IPS-20b (cell line): ENCODE results near the gene EVPLL.
"Not testable (repeated sequence)": the region's sequence is repeated elsewhere in the genome, so short reads cannot be mapped to it uniquely, and the experiment has no call there.

Experiments used
- H3K27ac ChIP-seq: one replicate; pipeline ENCODE4 v1.5.1; 2013; ENCODE audit warnings: low read length
- H3K27me3 ChIP-seq: 2 replicates; pipeline ENCODE4 v1.6.1; 2013; ENCODE audit warnings: mild to moderate bottlenecking, low read length, inconsistent platforms; ENCODE audit not compliant: insufficient read depth
- H3K36me3 ChIP-seq: 2 replicates; pipeline ENCODE4 v1.6.1; 2013; ENCODE audit warnings: low read depth, mild to moderate bottlenecking, inconsistent platforms, low read length, moderate library complexity; ENCODE audit not compliant: insufficient read depth
- H3K4me1 ChIP-seq: 2 replicates; pipeline ENCODE4 v1.6.1; 2013; ENCODE audit warnings: mild to moderate bottlenecking, control low read depth, inconsistent platforms, low read length, moderate library complexity; ENCODE audit not compliant: insufficient read depth
- H3K4me3 ChIP-seq: 2 replicates; pipeline ENCODE4 v1.5.1; 2013; ENCODE audit warnings: mild to moderate bottlenecking, low read length, inconsistent platforms
- H3K9ac ChIP-seq: 2 replicates; pipeline ENCODE4 v1.6.1; 2013; ENCODE audit warnings: low read depth, mild to moderate bottlenecking, inconsistent platforms, low read length, moderate library complexity
- H3K9me3 ChIP-seq: 2 replicates; pipeline ENCODE4 v1.6.1; 2013; ENCODE audit warnings: mild to moderate bottlenecking, low read depth, low read length, inconsistent platforms; ENCODE audit not compliant: insufficient read depth

Gene EVPLL

DNA sequence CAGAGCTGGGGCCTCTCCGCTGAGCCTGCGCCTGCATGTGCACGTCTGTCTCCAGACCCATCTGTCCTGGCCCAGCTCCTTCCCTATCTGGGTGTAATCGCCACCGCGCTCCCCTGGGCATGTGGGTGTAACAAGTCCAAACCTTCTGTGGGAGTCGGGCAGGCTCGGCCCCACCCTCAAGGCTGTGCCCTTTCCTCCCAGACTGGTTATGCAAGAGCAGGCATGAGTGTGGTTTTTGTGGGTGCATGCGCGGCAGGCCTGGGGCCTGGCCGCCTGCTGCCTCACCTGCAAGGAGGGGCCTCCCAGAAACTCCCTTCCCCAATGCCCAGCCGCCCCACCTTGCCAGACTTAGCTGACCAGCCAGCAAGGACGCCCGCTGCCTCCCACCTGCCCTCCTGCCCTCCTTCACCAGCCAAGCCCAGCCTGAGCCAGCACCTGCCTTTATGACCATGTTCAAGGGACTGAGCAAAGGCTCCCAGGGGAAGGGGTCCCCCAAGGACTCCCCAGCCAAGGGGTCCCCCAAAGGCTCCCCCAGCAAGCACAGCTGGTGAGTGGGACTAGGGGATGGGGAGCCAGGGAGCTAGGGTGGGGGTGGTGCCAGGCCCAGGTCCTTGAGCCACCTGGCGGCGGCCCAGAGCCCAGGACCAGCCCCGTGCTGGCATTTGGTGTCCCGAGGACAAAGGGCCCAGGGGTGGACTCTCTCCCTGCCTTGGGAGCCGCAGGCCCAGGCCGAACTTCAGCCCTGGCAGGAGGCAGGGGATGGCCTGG lies at the start of gene EVPLL:
EVPLL (plus strand) TSS at position 342 of the 768 bp plus-strand sequence. CDS start 3,160 bp downstream, outside the sequence.
- H3K4me3 ChIP-seq = no peak within 1 kb of the TSS
- 0 out of 2 replicates have a peak, but pooled peaks cover 4% of the 10 kb centered on the region for H3K9me3 ChIP-seq
- no peaks in the 10 kb centered on the region for H3K27me3 ChIP-seq
- no peak within 1 kb of the TSS for H3K27ac ChIP-seq
- no peak within 1 kb of the TSS for H3K9ac ChIP-seq
- H3K36me3 ChIP-seq = no peaks in the 10 kb centered on the region
- H3K4me1 ChIP-seq = no peaks in the 10 kb centered on the region; the same call in 1 of the 2 replicates

DNA sequence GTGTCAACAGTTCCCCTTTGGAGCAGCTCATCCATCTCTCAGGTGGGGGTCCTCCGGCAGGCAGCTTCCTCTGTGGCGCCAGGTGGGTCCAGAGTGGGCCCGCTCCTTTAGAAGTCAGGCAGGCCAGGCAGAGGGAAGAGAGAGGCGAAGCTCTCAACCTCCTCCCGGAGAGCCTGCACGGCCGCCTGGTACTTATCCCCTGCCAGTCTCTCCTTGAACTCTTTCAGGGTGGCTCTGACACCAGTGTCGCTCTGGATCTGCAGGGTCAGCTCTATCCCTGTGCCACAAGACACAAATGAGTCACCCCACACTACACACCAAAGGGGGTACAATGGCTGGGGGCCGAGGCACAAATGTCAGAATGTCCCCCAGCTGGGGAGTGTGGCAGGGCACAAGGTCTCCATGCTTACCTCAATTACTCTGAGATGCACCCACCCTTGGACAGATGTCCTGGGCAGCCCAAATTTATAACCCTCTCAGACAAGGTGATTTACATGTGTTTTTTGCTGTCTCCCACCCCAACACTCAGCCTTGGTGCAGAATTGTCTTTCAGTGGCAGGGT lies 48.9 kb upstream of the EVPLL start:
- Histone ChIP-seq H3K9me3 (peaks cover 7% of the 10 kb centered on the region; the same call in 1 of the 2 replicates), H3K4me3 (no peak overlapping the region), H3K27ac (no peak overlapping the region), H3K9ac (no peak overlapping the region), H3K27me3 (no peaks in the 10 kb centered on the region), H3K4me1 (no peaks in the 10 kb centered on the region), H3K36me3 (peaks cover 83% of the 10 kb centered on the region)

GRCh38 chr17:18331879-18332278 lies 45.7 kb upstream of the EVPLL start:
- Histone ChIP-seq H3K9ac (no peak overlapping the region), H3K4me3 (no peak overlapping the region), H3K27ac (no peak overlapping the region), H3K9me3 (peaks cover 7% of the 10 kb centered on the region; the same call in 1 of the 2 replicates), H3K27me3 (no peaks in the 10 kb centered on the region), H3K36me3 (peaks cover 82% of the 10 kb centered on the region), H3K4me1 (no peaks in the 10 kb centered on the region)

DNA sequence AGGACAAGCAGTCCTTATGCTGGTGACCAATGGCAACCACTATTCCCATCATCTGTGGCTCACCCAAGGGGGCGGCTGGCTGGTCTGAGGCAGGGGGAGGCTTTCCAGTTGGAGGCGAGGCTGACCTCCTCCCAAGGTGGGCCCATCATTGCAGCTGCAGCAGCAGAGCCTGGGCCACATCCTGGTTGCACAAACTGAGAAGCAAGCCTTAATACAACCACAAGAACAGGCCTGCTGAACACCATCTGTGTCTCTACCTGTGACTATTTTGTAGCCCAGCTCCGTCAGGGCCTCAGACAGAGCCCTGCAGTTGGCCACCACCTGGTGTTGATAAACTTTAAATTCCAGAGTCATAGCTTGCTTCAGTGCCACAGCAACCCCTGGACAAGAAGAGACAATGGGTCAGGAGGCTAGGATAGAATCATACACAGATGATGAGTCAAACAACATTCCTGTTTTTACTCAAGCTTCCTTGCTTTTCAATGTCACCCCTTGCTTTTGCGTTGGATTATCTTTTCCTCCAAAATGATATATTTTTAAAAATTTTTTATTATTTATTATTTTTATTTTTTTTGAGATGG lies 44.6 kb upstream of the EVPLL start:
- Histone ChIP-seq H3K9ac (no peak overlapping the region), H3K9me3 (peaks cover 7% of the 10 kb centered on the region; the same call in 1 of the 2 replicates), H3K27ac (no peak overlapping the region), H3K27me3 (no peaks in the 10 kb centered on the region), H3K4me1 (no peaks in the 10 kb centered on the region), H3K36me3 (peaks cover 79% of the 10 kb centered on the region), H3K4me3 (no peak overlapping the region)

DNA sequence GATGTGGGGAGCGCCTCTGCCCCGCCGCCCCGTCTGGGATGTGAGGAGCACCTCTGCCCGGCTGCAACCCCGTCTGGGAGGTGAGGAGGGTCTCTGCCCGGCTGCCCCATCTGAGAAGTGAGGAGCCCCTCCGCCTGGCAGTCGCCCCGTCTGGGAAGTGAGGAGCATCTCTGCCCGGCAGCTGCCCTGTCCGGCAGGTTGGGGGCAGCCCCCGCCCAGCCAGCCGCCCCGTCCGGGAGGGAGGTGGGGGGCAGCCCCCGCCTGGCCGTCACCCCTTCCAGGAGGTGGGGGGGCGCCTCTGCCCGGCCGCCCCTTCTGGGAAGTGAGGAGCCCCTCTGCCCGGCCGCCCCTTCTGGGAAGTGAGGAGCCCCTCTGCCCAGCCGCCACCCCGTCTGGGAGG lies 39.4 kb upstream of the EVPLL start:
- not testable (repeated sequence) for H3K27me3 ChIP-seq

GRCh38 chr17:18339933-18340332 lies 37.6 kb upstream of the EVPLL start:
- no peaks in the 10 kb centered on the region for H3K27me3 ChIP-seq
- no peak overlapping the region for H3K9ac ChIP-seq
- no peak overlapping the region for H3K27ac ChIP-seq
- H3K4me1 ChIP-seq = no peaks in the 10 kb centered on the region
- H3K9me3 ChIP-seq = peaks cover 8% of the 10 kb centered on the region
- peaks cover 77% of the 10 kb centered on the region for H3K36me3 ChIP-seq
- no peak overlapping the region for H3K4me3 ChIP-seq

More for the DNA sequence above, 39.4 kb upstream of the EVPLL start:
- H3K27ac ChIP-seq, H3K4me1 ChIP-seq, H3K4me3 ChIP-seq, H3K9ac ChIP-seq, H3K9me3 ChIP-seq: not testable (repeated sequence)
- peaks cover 73% of the 10 kb centered on the region for H3K36me3 ChIP-seq

DNA sequence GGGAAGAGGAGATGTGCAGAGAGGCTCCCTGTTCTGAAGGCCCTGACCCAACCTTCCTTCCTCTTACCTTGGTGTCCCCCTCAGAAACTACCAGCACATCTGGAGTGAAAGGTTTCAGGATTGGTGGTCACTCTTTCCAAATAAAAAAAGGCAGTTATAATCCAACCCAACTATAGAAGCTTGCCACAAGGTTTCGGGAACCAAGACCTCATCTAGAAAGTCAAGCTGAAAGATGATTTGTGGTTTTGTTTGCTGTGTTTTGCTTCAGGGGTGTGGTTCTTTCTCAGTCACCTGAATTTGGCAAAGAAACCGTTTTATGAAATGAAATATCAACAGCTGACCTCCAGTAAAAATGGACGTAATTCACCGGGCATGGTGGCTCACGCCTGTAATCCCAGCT lies 33.6 kb upstream of the EVPLL start:
- H3K4me1 ChIP-seq = no peaks in the 10 kb centered on the region
- no peak overlapping the region for H3K4me3 ChIP-seq
- H3K36me3 ChIP-seq = peaks cover 91% of the 10 kb centered on the region
- peaks cover 8% of the 10 kb centered on the region for H3K9me3 ChIP-seq
- H3K27me3 ChIP-seq = no peaks in the 10 kb centered on the region
- H3K27ac ChIP-seq = no peak overlapping the region
- no peak overlapping the region for H3K9ac ChIP-seq

GRCh38 chr17:18353541-18353940 lies 24.0 kb upstream of the EVPLL start:
- Histone ChIP-seq H3K9me3 (no peaks in the 10 kb centered on the region), H3K27ac (no peak overlapping the region), H3K27me3 (no peaks in the 10 kb centered on the region), H3K9ac (no peak overlapping the region), H3K4me3 (no peak overlapping the region), H3K4me1 (no peaks in the 10 kb centered on the region), H3K36me3 (peaks cover 49% of the 10 kb centered on the region)

DNA sequence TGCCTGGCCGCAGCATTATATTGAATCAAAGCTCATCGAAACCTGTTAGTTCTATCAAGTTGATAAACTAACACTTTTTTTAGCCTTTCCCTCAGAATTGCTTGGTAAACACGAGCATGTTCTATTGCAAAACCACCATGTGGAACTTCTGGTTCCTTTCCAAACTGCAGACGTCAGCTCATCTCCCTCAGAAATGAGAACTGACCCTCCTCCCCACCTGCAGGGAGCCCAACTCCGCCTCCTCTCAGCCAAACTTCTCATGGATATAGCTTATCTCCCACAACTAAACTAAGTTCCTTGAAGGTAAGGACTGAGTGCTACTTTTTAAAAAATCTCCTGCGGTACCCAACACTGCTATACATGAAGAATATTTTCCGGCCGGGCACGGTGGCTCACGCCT lies 21.0 kb upstream of the EVPLL start:
- Histone ChIP-seq H3K4me3 (no peak overlapping the region), H3K27me3 (no peaks in the 10 kb centered on the region), H3K36me3 (peaks cover 52% of the 10 kb centered on the region), H3K9me3 (no peaks in the 10 kb centered on the region), H3K9ac (no peak overlapping the region), H3K27ac (no peak overlapping the region), H3K4me1 (no peaks in the 10 kb centered on the region)

GRCh38 chr17:18360518-18360917 lies 17.1 kb upstream of the EVPLL start:
- Histone ChIP-seq H3K4me1 (0 out of 2 replicates have a peak, but pooled peaks cover 2% of the 10 kb centered on the region), H3K9ac (no peak overlapping the region), H3K36me3 (peaks cover 24% of the 10 kb centered on the region), H3K4me3 (no peak overlapping the region), H3K9me3 (no peaks in the 10 kb centered on the region), H3K27ac (no peak overlapping the region), H3K27me3 (no peaks in the 10 kb centered on the region)

DNA sequence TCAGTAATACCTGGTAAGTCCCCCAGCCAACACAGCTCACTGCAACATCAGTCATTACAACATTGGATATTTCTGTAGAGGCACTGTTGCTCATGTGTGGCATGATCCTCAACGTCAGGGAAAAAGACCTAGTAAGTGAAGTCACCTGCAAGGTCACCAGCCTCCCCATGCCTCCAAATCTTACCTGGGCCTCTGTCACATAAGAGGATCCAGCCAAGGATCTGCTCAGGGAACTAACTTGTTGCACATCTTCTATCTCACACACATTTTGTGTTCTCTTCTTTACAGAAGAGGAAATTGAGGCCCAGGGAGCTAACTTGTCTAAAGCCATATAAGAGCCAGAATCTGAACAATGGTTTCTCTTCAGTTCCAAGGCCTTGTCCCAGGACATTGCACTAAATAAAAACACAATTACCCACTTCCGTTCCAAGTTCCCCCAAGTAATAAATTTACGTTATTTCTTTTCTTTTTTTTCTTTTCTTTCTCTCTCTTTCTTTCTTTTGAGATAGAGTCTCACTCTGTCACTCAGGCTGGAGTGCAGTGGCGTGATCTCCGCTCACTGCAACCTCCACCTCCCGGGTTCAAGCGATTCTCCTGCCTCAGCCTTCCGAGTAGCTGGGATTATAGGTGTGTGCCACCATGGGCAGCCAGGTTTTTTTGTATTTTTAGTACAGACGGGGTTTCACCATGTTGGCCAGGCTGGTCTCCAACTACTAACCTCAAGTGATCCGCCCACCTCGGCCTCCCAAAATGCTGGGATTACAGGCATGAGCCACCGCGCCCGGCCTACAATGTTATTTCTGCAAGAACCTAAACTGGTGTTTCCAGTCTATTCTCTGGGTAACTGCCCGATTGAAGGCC lies 15.5 kb upstream of the EVPLL start:
- H3K4me3 ChIP-seq = peak overlapping the region; percentile 91
- no peak overlapping the region for H3K27ac ChIP-seq
- peaks cover 21% of the 10 kb centered on the region; the same call in 1 of the 2 replicates for H3K36me3 ChIP-seq
- H3K4me1 ChIP-seq = 0 out of 2 replicates have a peak, but pooled peaks cover 2% of the 10 kb centered on the region
- no peaks in the 10 kb centered on the region for H3K9me3 ChIP-seq
- H3K27me3 ChIP-seq = no peaks in the 10 kb centered on the region
- H3K9ac ChIP-seq = peak overlapping the region; percentile 91; the same call in 1 of the 2 replicates
